SH-SY5Y (cell line): Measurements from ENCODE around the gene XRCC5.

Experiments
- GATA2 ChIP-seq: IDR thresholded peaks from 2 replicates; pipeline ENCODE4 v1.6.1; 2011; ENCODE audit warnings: mild to moderate bottlenecking, low read depth, low read length
- GATA3 ChIP-seq: IDR thresholded peaks from 2 replicates; pipeline ENCODE4 v1.6.1; 2011; ENCODE audit warnings: low read depth, mild to moderate bottlenecking, low read length, moderate library complexity

DNA sequence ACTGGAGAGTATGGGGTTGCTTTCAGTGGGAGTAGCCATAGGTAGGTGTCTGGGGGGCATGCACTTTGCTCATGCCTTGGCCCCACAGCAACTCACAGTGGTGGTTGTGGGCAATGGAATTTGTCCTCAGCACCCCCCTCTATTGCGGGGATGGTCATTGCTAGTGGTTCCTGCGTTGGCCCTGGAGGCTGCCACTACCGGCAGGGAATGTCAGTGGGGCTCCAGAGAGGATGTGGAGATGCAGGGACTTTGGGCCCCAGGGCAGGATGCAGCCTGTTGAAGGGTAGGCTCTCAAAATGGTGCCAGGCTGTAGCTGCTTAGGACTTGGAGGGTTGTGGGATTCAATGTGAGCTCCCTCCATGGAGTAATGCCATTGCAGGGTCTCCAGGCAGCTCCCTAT, 125.0 kb downstream of the XRCC5 start:
- TF ChIP-seq GATA3 (no peak), GATA2 (no peak)
